ENCODE measurements around the gene METTL26.

The METTL26 gene

DNA sequence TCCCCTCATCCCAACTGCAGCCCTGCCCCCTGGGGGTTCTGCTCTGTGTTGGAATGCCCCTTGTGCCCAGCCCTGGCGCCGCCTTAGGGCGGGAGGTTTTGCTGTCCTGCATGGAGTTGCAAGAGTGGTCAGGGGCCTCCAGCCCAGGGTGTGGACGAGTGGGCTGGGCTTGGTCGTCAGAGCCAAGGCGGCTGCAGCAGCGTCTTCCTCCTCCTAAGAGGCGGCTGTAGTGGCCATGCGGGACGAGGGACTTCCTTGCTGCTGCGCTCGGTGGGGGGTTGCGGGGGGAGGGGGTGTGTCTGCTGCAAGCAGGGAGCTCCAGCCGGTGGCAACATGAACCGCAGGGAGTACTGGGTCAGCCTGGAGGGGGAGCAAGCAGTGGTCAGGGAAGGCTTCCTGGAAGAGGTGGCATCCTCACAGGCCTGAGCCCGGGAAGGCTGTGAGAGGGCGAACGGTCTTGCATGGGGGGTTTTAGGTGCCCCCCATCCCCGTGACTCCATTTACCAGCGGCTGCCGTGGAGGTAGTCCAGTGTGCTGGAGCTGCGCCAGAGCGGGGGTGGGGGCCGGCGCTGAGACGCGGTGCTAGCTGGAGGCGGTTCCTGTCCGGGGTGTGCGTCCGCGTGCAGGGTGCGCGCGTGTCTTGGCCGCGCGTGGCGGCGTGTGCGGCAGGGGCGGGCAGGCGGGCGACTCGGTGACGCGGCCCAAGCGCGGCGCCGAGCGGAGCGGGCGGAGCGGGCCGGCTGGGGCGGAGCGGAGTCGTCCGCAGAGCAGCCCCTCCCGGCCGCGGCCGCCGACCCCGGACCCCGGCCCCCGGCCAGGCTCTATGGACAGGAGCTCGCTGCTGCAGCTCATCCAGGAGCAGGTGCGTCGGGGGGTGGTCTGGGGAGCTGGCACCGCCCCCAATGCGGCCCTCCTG is 39.1 kb upstream of the METTL26 start, which contains the start of gene RHBDL1:
Gene RHBDL1 (plus strand): TSS at position 704 of the 916 bp plus-strand sequence. CDS start 120 bp downstream, at position 824.
- peak; percentile 48 for DNase-seq (ENCODE audit: low spot score)

DNA sequence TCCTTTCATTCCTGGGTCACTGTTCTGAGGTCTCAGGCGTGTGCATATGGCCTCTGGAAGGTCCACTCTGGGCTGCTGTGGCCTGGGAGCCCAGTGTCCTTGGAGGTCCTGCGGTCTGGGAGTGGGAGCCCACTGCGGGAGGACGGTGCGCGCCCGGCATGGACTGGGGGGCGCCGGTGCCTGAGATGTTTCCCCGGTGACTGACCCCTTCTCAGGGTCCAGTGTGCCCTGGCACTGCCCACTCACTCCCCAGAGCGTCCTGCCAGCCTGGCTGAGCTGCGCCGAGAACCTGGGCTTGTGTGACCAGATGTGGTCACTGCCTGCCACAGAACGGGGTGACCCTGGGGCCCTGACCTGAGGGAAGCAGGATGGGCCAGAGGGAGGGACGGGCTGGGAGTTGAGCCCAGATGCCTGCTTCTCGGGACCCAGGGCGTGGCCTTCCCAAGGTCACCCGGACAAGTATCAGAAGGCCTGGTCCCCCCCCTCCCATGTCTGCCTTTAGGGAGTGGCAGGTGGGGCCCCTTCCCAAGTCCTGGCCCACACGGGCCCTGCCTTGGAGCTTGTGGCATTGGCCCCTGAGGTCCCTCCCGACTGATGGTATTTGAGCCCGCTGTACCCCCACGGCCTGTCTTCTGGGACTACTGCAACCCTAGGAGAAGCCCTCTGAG is 38.2 kb upstream of the METTL26 start:
- DNase-seq (ENCODE audit: low spot score), result no peak

DNA sequence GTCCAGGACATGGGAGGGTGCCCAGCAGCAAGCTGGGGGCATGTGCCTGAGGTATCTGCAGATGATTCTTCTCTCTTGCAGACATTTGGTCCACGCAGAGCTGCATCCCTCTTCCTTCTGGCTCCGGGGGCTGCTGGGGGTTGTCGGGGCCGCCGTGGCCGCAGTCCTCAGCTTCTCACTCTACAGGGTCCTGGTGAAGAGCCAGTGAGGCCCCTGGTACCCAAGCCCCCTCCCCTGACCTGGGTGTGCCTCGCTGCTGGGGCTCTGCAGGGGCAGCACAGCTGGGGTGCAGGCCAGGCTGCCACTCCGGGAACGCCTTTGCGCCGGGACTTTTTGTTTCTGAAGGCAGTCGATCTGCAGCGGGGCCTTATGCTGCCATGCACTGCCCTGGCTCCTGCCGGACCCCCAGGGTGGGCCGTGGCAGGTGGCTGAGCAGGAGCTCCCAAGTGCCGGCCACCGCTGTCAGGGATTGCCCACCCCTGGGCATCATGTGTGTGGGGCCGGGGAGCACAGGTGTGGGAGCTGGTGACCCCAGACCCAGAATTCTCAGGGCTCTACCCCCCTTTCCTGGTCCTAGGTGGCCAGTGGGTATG is 37.4 kb upstream of the METTL26 start:
- no peak for DNase-seq (ENCODE audit: low spot score)

DNA sequence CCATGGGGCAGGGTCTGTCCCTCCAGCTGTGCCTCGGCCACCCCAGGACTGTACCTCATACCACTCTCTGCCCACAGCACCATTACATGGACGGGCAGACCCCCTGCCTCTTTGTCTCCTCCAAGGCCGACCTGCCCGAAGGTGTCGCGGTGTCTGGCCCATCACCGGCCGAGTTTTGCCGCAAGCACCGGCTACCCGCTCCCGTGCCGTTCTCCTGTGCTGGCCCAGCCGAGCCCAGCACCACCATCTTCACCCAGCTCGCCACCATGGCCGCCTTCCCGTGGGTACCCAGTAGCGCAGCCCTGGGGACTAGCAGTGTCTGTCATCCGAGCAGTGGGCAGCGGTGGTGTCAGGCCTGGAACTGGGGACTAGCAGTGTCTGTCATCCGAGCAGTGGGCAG is 36.7 kb upstream of the METTL26 start:
- no peak for DNase-seq (ENCODE audit: low spot score)

DNA sequence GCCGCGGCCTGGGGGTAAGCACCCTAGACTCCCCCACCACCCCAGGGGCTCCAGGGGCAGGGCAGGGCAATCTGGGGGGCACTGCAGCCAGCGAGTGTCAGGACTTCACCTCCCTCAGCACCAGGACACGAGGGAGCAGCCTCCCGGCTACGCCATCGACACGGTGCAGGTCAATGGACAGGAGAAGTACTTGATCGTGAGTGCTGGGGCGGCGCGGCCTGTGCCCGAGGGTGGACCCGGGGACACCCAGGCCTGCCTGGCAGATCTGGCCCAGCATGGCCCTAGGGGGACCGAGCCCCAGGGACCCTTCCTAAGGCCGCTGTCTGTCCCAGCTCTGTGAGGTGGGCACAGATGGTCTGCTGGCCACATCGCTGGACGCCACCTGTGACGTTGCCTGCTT is 36.3 kb upstream of the METTL26 start:
- no peak for DNase-seq (ENCODE audit: low spot score)

DNA sequence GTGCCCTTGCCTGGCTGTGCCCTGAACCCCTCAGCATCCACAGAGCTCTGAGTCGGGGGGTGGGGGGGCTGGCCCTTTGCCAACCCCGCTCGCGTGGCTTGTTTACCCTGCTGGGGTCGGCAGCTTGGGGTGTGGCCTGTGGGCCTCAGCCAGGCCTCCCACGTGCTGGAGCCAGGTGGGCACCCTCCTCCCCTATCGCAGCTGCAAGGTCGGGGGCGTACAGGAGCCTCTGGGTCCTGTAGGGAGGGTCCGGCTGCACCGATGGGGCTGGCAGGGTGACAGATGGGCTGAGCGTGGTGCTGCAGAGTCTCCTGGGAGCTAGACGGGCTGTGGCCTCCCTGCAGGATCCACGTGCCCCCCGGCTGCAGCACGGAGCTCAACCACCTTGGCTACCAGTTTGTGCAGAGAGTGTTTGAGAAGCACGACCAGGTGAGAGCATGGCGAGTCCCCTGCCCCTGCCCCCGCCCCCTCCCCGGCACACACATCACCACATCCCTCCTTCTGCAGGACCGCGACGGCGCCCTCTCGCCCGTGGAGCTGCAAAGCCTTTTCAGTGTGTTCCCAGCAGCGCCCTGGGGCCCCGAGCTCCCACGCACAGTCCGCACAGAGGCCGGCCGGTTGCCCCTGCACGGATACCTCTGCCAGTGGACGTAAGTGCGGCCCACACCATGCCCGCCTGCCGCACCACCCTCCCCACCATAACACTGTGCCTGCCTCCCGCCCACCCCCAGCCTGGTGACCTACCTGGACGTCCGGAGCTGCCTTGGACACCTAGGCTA is 35.4 kb upstream of the METTL26 start:
- no peak for DNase-seq (ENCODE audit: low spot score)

DNA sequence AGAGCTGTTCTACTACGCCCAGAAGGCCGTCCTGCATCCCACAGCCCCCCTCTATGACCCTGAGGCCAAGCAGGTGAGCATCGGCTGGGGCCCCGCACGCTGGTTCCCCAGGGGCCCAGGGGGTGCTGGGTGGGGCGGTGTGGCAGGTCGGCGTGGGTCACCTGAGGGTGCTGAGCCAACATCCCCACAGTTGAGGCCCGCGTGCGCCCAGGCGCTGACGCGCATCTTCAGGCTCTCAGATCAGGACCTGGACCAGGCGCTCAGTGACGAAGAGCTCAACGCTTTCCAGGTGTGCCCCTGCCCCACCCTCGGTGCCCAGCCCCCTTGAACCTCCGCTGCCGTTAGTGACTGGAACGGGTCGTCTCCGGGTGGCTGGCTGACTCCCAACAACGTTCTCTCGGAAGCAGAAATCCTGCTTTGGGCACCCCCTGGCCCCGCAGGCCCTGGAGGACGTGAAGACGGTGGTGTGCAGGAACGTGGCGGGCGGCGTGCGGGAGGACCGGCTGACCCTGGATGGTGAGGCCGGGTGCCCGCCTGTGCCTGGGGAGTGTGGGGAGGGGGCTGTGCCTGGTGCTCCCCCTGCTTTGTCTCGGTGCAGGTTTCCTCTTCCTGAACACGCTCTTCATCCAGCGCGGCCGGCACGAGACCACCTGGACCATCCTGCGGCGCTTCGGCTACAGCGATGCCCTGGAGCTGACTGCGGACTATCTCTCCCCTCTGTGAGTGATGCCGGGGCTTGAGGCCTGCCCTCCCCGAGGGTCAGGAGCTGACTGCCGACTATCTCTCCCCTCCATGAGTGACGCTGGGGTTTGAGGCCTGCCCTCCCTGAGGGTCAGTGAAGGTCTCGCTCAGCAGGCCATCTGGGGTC is 34.6 kb upstream of the METTL26 start:
- DNase-seq (ENCODE audit: low spot score), result no peak

DNA sequence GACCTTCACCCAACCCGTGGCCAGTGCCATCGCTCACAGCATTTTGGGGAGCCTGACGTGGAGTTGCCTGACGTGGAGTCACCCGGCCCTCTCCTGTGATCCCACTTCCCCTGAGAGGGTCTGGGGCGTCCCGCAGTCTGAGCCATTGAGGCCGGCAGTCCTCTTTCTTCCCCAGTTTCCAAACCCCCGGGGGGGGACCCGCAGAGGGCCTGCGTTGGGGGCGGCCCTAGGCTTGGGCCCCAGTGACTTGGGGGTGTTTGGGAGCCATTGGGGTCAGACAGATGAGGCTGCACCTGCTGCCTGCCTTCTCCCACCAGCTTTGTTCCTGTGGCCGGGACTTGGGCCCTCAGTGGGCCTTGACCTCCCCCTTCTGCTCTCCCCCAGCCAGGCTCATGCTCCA is 33.6 kb upstream of the METTL26 start:
- no peak for DNase-seq (ENCODE audit: low spot score)

DNA sequence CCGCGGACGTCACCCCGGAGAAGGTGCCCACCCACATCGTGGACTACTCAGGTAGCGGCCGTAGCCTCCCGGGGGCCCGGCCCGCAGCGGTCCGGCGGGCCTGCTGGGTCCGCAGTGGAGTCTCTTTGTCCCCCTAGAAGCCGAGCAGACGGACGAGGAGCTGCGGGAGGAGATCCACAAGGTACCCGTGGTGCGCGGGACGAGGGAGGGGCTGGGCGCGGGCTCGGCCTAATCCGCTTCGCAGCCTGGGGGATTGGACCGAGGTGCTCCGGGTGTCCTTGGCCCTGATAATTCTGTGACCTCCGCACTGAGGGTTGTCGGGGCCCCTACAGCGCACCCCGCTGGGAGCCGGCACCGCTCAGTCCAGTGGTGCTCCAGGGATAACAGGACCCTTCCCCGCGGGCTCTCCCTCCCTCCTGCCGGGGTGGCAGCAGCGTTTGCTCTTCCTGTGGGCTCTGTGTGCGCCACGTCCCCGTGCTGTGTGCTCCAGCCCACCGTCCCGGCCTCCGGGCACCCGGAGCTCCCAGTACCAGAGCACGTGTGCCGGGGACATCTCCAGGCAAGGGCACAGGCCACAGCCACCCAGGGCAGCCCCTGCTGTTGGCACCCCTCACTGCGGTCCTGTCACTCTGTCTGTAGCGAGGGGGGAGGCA is 32.5 kb upstream of the METTL26 start:
- no peak for DNase-seq (ENCODE audit: low spot score)

DNA sequence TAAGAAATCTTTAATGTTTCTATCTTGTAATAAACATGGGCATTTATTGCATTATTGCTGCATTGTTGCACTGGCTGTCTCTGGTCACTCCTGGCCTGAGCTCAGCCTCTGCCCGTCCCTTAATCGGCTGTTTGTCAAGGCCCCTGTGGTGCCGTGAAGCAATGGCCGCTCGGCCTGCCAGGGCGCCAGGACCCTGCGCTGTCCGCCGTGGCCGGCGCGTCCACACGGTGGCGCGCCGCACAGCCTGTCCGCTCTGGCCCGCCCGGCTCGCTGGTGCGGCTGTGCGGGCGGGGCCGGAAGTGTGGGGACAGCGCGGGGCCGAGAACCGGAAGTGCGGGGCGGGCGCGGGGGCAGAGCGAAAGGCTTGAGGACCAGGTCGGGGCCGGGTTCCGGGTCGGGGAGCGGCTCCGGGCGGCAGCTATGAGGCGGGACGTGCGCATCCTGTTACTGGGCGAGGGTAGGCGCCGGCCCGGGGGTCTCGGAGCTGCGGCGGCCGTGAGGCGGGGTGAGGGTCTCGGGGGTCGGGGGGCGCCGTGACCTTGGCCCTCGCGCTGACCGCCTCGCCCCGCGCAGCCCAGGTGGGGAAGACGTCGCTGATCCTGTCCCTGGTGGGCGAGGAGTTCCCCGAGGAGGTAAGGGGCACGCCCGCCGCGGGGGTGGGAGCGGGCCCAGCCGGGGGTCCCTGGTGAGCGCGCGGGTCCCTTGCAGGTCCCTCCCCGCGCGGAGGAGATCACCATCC is 31.8 kb upstream of the METTL26 start, which contains the start of gene RHOT2:
Gene RHOT2 (plus strand): TSS at position 353 of the 739 bp plus-strand sequence. CDS start 68 bp downstream, at position 421.
- DNase-seq (ENCODE audit: low spot score), result peak; percentile 83

DNA sequence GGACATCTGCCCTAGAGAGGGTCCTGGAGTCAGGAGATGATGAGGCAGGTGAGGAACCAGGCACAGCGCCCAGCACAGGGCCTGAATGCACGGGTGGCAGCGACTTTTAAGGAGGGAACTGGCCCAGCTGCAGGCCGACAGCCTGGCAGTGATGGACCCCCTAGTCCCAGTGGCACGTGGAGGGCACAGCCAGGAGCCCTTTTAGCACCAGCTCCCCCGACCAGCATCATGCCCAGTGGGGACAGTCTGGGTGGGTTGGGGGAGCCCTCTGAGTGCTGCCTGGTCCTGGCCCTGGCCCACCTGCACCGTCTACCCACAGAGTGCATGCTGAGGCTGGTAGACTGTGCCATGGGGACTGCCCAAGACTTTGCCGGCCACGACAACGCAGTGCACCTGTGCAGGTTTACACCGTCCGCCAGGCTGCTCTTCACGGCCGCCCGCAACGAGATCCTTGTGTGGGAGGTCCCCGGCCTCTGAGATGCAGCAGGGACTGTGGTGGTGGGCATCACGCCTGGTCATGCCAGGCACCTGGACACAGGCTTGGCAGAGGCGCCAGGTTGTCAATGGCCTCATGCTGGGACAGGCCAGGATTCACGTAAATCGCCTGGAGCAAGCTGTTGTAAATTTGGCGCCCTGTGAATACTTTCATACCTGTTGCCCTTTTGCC is 31.1 kb upstream of the METTL26 start:
- no peak for DNase-seq (ENCODE audit: low spot score)

DNA sequence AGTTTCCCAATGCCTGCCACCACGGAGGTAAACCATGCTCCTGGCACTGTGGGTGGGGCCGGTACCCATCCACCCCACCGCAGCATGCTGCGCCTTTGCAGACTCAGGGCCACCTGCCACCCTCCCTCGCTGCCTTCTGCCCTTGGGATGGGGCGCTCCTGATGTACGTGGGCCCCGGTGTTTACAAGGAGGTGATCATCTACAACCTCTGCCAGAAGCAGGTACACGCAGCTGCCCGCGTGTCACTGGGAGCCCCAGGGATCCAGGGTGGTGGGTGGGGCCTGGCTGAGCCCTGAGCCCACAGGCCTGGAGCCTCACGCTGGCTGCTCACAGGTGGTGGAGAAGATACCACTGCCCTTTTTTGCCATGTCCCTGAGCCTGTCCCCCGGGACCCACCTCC is 30.5 kb upstream of the METTL26 start:
- no peak for DNase-seq (ENCODE audit: low spot score)

DNA sequence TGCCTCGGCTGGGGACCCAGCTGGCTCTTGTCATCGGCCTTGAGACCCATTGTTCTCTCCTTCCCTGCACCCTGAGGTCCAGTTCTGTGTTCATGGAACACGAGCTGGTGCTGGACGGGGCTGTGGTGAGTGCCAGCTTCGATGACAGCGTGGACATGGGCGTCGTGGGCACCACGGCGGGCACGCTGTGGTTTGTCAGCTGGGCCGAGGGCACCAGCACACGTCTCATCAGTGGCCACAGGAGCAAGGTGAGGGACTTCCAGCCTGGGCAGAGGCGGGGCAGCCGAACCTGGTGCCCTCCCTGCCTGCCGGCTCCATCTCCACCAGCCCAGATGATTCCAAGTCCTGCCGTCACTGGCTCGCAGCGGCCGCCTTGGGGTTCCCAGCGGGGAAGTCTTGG is 26.5 kb upstream of the METTL26 start:
- DNase-seq (ENCODE audit: low spot score), result no peak

DNA sequence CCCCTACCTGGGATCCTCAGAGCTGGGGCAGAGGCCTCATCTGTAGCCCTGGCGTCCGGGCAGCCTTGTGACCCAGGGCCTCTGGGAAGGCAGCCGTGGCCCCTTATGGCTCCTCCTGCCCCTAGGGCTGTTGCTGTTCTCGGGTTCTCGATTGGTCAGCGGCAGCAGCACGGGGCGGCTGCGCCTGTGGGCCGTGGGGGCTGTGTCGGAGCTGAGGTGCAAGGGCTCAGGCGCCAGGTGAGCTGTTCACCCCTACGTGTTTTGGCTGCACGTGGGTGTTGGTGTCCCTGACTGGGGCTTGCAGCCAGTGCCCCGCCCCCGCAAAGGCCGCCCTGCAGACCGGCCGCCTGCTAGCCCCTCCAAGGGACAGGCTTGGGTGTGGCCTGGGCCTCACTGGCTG is 26.0 kb upstream of the METTL26 start:
- no peak for DNase-seq (ENCODE audit: low spot score)

DNA sequence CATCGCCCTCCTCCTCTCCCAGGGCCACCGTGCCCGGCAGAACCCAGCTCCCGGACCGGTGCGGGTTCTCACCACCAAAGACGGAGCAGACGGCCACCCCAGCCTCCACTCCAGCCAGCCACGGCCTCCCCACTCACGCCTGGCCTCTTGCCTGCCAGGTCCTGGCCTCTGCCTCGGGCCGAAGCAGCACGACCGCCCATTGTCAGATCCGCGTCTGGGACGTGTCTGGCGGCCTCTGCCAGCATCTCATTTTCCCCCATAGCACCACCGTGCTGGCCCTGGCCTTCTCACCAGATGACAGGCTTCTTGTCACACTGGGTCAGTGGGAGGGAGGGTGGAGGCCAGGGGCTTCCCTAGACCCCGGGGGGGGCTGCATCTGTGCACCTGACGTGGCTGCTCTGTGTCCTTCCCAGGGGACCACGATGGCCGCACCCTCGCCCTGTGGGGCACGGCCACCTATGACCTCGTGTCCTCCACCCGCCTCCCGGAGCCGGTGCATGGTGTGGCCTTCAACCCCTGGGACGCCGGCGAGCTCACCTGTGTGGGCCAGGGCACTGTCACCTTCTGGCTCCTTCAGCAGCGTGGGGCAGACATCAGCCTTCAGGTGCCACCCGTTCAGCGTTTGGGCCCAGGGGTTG is 25.2 kb upstream of the METTL26 start:
- no peak for DNase-seq (ENCODE audit: low spot score)

DNA sequence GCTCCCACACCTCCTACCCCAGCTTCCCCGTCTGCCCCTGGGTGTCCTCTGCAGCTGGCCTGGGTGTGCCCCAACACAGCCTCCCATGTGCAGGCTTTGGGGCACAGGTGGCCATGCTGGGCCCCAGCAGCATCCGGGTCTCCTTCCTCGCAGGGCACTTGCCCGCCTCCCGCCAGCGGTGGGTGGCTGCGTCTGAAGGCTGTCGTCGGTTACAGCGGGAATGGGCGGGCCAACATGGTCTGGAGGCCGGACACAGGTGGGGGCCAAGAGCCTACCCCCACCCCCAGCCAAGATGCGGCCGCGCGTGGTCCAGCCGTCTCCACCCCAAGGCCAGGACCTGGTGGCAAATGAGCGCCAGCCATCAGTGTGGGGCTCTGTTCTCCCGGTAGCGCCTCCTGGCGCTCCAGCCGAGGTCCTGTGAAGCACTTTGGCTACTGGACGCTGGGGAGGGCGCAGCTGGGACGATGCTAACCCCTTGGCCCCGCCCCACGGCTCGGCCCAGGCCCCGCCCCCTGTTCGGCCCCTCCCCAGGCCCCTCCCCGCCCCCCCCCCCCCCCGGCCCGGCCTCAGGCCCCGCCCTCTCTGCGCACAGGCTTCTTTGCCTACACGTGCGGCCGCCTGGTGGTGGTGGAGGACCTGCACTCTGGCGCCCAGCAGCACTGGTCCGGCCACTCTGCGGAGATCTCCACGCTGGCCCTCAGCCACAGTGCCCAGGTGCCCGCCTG is 24.5 kb upstream of the METTL26 start:
- DNase-seq (ENCODE audit: low spot score), result no peak

DNA sequence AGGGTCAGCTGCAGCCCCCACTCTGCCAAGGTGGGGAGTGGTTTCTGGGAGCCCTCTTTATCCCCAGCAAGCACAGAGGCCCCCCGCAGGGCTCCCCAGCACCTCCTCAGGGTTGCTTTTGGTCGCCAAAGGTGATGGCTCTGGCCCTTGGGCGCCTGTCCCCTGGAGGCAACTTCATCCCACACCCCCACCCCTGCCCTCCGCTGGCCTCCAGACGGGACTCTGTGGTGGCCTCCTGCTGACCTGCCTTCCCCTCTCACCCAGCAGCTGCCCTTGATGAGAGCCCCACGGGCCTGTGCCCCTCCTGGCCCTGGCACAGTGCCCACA is 24.0 kb upstream of the METTL26 start:
- no peak for DNase-seq (ENCODE audit: low spot score)

DNA sequence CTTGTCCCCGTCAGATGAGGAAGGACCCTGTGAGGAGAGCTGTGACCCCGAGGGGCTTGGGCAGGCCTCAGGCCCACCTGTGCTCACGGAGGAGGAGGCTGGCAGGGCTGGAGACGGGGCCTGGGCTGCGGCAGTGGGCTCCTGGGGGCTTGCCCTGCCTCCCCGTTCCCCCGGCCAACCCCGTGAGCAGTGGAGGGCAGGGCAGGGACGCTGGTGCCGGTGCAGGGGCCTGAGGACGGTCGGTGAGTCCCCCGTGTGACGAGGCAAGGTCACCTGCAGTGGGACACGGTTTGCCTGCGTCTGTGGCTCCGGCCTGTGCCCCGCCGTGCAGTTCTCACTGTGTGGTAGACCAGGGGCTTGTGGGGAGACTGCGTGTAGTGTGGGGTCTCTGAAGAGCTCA is 23.5 kb upstream of the METTL26 start:
- DNase-seq (ENCODE audit: low spot score), result no peak

Measured in HuH-7.5 (cell line).